ENCODE data around the gene LGALS14.
"Not testable (repeated sequence)": the region's sequence is repeated elsewhere in the genome, so short reads cannot be mapped to it uniquely, and the experiment has no call there.

Gene LGALS14, protein sequence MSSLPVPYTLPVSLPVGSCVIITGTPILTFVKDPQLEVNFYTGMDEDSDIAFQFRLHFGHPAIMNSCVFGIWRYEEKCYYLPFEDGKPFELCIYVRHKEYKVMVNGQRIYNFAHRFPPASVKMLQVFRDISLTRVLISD

GRCh38 chr19:39704181-39705044 lies at the start of gene LGALS14:
LGALS14 (plus strand) TSS chr19:39704481; CDS start chr19:39704529, 48 bp downstream.
- no peak for DNase-seq (ENCODE audit: low spot score)

DNA sequence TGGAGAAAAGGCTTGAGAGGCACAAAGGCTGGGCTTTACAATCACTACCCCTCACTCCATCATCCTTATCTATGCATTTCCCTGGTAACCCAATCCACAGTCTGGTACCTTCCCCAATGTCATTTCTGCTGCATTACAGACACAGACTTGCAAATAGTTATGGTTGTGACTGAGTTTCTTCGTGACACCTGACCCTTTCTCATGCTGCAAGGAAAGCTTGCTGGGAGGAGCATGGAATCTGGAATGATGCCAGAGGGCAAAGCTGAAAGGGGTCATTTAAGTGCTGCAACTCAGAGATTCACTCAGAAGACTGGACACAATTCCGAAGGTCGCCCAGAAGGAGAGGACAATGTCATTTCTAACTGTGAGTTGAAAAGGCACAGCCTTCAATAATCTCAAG lies 48.7 kb upstream of the LGALS14 start, which contains the start of gene LGALS16:
Gene LGALS16 (plus strand): TSS at position 301 of the 400 bp plus-strand sequence. CDS start 49 bp downstream, at position 350.
- DNase-seq (ENCODE audit: low spot score) = no peak

GRCh38 chr19:39659791-39660190 lies 44.5 kb upstream of the LGALS14 start:
- no peak for DNase-seq (ENCODE audit: low spot score)

DNA sequence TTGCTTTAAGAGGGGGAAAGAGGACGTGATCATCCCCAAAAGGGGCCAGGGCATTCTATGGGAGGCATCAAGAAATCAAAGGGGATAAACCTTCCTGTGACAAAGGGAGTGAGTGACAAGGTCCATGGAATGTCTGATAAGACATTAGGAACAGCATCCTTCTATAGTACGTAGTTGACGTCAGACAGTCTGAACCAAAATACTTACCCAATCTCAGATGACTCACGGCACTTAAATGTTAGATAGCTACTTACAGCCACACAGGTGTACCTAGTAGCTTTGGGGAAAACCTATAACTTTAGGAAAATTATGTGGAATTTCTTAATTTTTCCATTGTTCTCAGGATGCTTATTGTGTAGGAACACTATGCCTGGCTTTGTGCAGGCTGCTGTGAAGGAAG lies 43.6 kb upstream of the LGALS14 start:
- DNase-seq (ENCODE audit: low spot score) = no peak

DNA sequence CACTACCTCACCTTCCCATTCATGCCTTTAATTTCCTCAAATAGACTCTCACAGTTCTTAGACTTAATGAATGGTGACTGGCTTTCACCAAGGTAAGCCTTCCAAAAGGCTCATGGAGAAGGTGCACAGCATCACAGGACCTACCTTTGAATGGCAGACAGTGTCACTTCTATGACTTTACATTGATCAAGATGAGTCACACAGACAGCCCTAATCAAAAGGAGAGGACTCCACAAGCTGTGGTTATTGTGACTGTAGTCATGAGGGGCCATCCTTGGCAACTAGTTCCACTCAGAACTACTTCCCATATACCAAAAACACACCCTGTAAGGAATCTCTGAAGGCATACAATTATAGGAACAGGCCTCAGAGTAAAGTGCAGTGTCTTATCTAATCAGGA lies 42.7 kb upstream of the LGALS14 start:
- no peak for DNase-seq (ENCODE audit: low spot score)

DNA sequence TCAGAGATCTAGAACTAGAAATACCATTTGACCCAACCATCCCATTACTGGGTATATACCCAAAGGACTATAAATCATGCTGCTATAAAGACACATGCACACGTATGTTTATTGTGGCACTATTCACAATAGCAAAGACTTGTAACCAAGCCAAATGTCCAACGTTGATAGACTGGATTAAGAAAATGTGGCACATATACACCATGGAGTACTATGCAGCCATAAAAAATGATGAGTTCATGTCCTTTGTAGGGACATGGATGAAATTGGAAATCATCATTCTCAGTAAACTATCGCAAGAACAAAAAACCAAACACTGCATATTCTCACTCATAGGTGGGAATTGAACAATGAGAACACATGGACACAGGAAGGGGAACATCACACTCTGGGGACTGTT lies 34.4 kb upstream of the LGALS14 start:
- not testable (repeated sequence) for DNase-seq (ENCODE audit: low spot score)

DNA sequence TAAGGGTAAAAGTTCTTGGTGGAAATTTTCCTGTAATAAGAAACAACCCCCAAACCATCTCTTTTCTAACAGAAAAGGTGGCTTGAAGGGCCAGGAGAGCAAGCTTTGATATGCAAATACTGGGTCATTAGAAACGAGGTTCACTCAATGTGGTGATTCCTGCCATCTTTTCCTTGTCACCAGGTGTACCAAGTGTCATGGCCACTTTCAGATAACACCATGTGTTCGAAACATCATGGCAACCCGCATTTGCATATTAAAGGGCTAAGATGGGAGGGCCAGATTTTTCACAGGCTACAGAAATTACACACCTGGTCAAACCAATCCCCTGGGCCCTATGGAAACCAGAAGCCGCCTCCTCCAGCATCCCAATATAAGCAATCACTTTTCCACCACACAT lies 33.3 kb upstream of the LGALS14 start:
- DNase-seq (ENCODE audit: low spot score) = no peak

GRCh38 chr19:39671739-39672363 lies 32.4 kb upstream of the LGALS14 start:
- no peak for DNase-seq (ENCODE audit: low spot score)

DNA sequence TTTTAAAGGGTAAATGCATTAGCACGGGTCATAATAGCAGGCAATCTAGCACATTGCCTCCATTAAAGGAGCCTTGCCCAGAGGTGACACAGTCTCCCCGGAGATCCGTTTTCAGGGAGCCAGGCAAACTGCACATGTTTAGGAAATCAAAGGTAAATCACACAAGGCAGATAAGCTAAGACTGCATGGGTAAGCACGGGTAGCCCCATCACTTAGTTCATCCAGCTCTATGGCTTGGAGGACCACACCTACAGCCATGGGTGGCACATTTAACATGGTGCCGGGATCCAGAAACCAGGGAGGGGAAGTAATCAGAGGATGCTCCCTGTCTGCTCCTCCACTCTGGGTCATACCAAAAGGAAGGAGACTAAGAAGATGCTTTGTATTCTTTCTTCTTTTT lies 31.8 kb upstream of the LGALS14 start:
- no peak for DNase-seq (ENCODE audit: low spot score)

GRCh38 chr19:39673862-39674261 lies 30.4 kb upstream of the LGALS14 start:
- not testable (repeated sequence) for DNase-seq (ENCODE audit: low spot score)

DNA sequence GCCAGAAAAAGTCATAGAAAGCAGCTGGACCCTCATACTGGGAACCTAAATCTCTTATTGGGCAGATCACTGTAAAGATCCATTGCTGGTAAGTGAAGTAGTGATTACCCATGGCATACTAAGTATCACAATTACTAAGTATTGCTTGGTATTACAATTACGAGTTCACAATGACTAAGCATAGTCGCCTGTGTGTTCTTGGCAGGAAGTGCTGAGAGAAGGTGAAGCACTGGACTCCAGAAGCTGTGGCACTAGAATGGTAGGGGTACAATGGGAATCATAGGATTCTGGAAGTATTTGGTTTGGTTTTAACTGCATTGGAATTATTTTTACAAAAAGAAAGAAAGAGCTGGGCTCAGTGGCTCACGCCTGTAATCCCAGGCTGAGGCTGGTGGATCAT lies 28.3 kb upstream of the LGALS14 start:
- no peak for DNase-seq (ENCODE audit: low spot score)

- no peak for DNase-seq (ENCODE audit: low spot score)
Measured at GRCh38 chr19:39677961-39678889, 26.1 kb upstream of the LGALS14 start.

- DNase-seq (ENCODE audit: low spot score) = no peak
Measured at GRCh38 chr19:39679056-39679790, 25.1 kb upstream of the LGALS14 start.

DNA sequence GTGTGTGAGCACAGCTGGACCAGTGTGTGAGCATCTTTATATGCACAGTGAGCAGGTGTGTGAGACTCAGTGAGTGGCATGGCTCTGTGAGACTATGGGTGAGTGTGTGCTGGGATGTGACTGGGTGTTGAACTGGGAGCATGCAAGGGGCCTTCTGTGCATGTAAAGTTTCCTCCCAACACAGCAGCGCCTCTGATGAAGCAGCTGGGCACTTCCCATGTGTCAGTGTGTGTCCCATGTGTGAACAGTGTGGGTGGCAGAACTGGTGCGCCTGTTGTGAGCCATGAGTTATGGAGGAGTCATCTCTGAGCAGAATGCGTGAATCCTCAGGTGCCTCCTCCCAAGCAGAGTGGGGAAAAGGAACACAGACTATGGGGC lies 24.5 kb upstream of the LGALS14 start:
- no peak for DNase-seq (ENCODE audit: low spot score)

DNA sequence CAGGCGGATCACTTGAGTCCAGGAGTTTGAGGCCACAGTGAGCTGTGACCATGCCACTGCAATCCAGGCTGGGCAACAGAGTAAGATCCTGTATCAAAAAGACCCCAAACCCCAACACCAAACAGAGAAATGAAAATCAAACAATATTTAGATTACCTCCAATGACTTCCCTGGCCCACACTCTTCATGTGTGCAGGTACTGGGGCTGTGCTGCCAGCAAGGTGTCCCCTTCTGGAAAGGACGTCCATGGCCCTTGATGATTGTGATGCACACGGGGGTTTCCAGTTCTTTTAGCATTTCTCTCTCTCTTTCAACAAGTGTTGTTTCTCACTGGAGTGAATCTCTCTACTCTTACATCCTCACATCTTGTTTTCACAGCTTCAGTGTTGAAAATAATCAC lies 23.7 kb upstream of the LGALS14 start:
- no peak for DNase-seq (ENCODE audit: low spot score)

DNA sequence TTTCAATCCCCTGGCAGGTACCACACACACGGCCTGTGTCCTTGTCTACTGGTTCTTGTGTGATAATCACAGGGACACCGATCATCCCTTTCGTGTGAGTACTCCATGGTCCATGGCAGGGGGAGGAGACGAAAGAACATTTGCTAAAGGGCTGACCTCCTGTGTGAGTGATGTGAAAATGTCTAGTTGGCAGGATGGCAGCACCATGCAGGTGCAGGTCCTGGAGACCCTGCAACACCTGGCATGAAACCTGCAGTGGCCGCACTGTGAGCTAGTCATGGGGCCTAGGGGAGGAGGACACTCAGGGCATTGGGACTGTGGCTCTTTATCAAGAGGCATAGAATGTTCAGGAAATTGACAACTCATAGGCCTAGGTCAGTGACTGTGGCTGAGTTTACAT lies 22.9 kb upstream of the LGALS14 start:
- no peak for DNase-seq (ENCODE audit: low spot score)

DNA sequence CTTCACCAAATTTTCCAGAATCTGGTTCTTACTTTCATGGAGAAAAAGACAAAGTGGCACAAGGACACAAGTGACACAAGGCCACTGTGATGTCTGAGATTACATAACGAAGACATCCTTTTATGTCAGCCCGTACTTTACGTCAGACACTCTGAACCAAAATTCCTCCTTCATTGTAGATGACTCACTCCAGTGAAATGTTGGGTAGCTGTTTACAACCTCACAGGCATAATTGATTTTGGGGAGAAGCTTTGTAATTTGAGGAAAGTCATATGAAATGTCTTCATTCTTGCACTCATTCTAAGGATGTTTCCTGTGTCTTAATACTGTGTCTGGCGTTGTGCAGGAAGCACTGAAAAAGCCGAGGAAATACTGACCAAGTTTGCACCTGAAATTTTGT lies 20.0 kb upstream of the LGALS14 start:
- DNase-seq (ENCODE audit: low spot score) = no peak

DNA sequence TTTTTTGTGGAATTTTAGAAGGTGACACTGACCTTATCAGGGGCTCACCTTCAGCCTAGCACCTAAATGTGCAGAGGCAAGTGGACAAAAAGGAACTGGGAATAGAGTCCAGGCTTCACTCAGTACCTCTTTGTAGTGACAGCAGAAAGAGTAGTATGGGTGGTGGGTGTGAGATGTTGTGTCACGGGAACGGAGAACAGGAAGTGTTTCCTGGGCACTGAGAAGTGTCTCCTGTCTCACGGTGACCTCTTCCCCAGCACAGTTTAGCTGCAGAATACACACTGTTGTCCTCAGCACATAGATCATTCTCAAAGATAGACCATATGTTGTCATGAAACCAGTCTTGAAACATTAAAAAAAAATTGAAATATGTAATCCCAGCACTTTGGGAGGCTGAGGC lies 17.5 kb upstream of the LGALS14 start:
- no peak for DNase-seq (ENCODE audit: low spot score)

- not testable (repeated sequence) for DNase-seq (ENCODE audit: low spot score)
Measured at GRCh38 chr19:39688637-39689036, 15.6 kb upstream of the LGALS14 start.

- DNase-seq (ENCODE audit: low spot score) = no peak
Measured at GRCh38 chr19:39692166-39692565, 12.1 kb upstream of the LGALS14 start.

- DNase-seq (ENCODE audit: low spot score) = no peak
Measured at GRCh38 chr19:39692822-39693221, 11.5 kb upstream of the LGALS14 start.

All from hematopoietic multipotent progenitor cell treated with erythropoietin and hydrocortisone succinate and interleukin-3 and kit ligand, for 17 days (in vitro differentiated cells).